HPDE6-E6E7 (cell line): Measurements from ENCODE around the gene STK10.
"Not testable (repeated sequence)": the region's sequence is repeated elsewhere in the genome, so short reads cannot be mapped to it uniquely, and the experiment has no call there.

ENCODE experiments used
- DNase-seq: peaks from one replicate; pipeline ENCODE4 v3.0.0; 2011; ENCODE audit warnings: missing footprints; ENCODE audit errors: extremely low spot score

Gene STK10

DNA sequence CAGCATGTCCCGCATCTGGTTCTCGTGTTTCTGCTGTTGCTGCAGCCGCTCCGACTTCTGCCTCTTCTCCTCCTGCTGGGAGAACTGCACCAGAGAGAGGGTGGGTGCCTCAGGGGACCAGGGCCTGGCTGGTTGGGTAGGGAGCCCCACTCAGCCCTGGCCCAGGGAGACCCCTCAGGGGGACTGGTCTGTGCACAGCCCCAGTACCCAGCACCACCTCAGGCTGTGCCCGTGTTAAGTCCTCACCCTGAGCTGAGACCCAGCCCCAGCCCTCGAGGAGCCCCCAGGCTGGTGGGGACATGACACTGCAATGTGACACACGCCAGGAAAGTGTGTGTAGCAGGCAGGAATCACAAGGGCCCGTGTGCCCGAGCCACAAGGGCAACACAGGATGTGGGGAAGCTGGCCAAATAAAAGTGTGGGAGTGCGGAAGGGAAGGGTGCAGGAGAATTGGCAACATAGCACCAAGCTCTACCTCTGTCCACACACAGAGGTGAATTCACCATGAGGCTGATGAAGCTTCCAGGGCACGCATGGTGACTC is 133.3 kb downstream of the STK10 start:
- DNase-seq = no peak

DNA sequence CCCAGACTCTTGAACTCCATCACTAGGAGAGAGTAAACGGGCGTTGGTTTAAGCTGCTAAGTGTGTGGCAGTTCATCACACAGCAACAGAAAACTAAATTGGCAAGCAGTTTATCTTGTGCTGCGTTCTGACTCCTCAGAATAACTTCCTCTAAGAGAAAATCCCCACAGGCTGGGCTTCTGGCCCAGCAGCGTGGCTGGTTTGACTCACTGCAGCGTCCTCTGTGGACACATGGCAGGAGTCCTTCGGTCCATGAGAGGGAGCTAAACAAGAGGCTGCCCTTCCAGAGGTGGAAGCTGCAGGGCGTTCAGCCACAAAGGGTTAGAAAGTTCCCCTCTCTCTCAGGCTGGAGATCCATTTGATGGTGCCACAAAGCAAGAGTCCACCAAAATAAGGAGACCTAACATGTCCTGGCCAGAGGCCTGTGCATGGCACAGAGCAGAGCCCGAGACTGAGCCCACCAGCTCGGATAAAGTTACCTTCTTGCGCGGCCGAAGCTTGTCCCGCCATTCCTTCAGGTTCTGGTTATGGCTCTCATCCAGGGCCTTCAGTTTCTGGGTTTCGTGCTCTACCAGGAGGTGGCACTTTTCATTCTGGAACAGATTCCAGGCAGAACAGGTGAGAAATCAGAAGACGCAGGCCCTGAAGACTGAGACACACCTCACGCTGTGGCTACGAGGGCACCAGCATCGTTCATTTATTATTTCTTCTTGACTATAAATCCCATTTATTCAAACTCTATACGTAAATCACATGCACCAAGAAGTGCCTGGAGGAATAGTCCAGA is 135.4 kb downstream of the STK10 start:
- no peak for DNase-seq

DNA sequence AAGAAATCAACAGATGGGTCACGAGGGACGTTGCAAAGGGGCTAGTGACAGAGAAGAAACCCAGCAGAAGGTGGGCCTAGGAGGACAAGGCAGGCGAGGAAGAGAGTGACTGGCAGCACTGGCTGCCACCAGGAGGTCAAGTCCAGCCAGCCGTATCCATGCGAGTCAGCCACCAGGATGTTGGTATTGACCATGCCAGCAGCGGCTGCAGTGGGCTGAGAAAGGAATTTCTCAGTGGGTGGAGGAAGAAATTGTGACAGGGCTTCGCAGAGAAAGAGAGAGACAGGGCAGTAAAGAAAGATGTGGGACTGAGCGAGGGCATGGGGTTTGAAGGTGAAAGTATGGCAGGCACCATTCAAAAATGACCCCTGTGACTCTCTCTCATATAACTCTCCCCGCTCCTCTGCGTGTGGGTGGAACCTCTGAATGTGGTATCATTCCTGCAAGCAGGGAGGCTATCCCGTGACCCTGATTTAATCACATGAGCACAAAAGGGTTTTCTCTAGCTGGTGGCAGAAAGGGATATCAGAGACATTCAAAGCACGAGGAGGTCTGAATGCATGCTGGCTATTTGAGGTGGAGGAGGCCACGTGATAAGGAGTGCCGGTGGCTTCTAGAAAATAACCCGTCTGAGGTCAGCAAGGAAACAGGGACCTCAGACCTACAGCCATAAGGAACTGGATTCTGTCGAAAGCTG is 136.2 kb downstream of the STK10 start:
- DNase-seq = no peak

DNA sequence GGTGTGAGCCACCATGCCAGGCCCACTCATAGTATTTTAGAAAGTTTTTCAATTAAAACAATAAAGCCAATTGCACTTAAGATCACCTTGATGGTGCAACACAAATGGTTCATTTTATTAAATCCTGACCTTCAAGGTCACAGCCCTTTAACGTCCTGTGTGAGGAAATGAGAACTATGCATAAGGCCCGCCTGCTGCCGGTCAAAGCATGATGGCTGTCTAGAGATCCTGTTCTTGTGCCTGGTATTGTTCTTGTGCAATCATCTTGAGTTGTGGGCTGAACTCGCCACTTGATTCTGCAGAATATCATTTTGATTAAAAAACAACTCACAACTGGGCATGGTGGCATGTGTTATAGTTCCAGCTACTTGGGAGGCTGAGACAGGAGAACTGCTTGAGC is 137.9 kb downstream of the STK10 start:
- DNase-seq = no peak

DNA sequence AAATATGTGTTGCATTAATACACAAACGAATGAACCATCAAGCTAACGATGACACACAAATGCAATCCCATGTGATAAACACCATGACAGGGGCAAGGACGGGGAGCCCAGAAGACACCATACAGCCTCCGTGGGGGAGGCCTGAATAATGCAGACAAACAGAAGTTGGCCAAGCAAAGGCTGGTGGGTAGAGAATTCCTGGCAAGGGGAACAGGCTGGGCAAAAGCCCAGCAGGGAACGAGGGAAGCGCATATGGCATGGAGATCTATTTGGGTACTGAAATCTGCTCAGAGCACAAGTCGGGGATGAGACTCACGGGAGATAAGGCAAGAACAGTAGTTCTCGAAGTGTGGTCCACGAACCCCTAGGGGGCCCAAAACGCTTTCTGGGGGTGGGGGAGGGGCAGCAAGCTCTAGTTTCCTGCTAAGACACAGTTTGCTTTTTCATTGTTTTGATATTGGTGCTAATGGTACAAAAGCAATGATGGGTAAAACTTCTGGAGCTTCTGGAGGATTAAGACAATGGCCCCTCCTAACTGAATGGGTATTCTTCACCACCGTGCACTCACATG is 138.7 kb downstream of the STK10 start:
- no peak for DNase-seq

DNA sequence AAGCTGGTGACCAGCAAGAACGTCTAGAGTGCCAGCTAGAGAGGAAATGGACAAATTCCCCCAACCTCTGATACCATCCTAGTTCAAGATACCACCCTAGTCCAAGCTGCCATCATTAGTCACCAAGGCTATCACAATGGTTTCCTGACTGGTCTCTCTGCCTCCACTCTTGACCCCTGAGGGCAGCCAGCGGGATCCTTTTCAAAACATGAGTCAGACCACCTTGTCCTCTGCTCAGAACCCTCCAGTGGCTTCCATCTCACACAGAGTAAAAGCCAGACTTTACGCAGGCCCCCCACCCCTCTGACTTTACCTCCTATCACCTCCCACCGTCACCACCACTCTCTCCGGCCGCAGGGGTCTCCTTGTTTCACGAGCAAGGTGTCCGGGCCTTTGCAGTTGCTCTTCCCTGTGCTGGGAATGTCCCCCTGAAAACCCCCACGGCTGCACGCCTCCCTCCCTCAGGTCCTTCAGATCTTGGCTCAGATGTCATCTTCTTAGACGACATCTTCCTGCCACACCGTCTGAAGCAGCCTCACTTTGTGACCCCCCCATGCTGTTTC is 139.4 kb downstream of the STK10 start:
- DNase-seq = no peak

DNA sequence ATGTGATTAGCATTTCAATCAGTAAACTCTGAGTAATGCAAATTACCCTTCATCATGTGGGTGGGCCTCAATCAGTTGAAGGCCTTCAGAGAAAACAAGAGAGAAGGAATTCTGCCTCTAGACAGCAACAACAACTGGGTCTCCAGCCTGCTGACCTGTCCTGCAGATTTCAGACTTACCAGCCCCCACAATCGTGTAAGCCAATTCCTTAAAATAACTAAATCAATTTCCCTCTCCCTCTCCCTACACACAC is 139.9 kb downstream of the STK10 start:
- DNase-seq = no peak

DNA sequence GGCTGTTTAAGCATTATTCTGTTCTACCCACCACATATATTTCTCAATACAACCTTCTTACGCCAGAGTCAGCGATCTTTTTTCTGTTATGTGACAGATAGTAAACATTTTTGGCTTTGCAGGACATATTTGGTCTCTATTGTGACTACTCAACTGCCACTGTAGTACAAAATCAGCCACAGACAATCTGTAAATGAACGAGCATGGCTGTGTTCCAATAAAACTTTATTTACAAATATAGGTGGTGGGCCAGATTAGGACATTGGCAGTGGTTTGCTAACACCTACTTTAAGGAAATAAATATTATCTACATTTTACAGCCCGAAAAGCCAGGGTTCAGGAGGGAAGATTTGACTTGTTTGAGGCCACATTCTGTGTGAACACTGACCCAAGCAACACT is 141.4 kb downstream of the STK10 start:
- no peak for DNase-seq

DNA sequence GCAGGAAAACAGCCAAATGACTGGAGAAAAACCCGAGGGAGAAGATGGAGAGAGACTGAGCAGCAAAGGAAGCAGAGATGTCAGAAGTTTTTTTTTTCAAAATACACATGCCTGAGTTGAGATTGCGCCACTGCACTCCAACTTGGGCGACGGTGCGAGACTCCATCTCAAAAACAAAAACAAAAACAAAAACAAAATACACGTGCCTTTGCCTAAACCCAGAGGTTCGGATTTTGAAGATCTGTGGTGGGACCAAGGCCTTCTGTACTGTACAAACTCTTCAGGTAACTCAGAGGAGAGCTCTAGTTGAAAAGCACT is 142.8 kb downstream of the STK10 start:
- DNase-seq = no peak

DNA sequence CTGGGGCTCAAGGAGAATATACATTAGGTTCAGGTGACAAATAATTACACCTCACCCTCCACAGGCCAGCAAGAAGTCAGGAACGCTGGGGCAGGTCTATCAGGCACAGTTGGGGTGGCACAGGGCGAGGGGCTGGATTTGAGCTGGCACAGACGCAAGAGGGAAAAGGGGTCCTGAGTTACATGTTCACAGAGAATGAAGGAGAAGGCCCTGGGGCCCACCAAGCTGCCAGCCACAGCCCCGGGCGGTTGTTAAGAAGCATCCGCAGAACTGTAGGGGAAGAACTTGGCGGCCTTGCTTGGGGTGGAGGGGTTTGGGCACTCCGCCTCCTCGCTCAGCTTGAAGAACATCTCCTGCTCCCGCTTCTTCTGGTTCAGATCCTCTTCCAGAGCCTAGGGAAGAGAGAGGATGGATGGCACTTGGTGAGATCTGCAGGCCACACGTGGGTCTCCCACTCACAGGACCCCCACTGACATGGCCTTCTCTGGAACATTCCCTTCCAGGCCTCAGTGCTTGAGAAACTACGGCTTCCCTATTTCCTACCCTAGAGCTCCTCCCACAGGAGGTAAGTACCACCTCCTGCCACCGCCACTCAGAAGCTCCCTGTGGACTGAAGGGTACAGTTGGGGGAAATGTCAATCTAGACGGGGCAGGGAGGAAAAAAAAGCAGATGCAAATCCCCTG is 143.3 kb downstream of the STK10 start:
- DNase-seq = no peak

DNA sequence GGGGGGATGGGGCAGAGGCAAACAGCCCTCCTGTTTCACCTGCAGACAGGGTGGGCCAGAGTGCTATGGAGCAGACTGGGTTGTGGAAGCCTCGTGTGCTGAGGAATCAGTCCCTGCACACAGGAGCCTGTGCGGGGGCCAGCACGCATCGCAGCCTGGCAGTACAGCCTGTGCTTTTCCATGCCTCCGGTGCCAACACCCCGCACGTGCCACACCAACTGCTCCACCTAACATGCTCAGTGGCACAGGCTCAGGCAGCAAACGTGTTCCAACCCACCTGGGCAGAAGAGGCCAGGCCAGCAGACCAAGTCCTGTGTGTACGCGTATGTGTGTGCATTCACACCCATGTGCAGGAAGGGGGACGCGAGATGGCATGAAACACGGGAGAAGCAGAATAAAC is 144.2 kb downstream of the STK10 start:
- no peak for DNase-seq

DNA sequence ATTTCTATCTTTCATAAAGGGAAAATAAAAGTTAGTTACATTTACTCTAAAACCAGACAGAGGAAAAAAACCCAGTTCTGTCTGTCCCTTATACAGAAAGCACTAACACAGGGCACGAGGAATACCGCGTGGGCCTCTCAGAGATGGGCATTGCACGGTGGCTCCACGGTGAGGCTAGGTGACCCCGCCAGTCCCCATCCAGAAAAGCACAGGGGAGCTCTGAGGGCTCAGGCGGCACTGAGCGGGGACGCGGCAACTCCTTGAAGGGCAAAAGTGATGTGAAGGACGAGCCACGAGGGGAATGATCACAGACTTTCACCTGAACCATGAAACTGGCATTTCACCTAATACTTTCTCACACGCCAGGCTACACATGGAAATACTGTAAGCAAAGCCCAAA is 145.8 kb downstream of the STK10 start:
- DNase-seq = no peak

DNA sequence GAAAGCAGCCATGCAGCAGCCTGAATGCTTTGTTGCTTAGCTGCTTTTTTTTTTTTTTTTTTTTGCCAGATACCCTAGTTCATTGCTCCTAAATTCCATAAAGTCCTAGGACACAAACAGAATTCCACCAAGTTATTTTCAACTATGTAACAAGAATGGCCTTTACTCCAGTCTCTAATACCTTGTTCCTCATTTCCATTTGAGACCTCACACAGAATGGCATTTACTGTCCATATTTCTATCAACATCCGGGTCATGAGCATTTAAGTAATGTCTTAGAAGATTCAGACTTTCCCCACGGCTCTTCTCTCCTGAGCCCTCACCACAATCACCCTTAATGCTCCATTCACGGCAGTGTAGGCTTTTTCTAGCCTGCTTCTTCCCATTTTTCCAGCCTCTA is 149.9 kb downstream of the STK10 start:
- no peak for DNase-seq

DNA sequence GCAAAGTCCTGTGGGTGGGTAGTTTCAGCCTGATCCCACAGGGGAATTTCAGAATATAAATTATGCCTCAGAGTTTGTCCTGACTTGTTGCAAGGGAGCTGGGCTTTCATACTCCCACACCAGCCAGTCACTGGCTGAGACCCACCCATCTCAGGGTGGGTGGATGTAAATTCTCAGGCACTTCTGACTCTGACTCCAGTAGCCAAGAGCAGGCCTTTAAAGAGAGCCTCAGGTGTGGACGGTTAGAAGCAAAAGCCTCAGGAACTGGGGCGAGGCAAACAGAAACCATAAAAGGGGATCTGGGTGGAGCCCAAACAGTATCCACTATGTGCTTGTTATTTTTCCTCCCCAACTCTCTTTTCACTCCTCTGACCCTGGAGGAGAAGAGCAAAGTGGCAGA is 153.0 kb downstream of the STK10 start:
- no peak for DNase-seq

DNA sequence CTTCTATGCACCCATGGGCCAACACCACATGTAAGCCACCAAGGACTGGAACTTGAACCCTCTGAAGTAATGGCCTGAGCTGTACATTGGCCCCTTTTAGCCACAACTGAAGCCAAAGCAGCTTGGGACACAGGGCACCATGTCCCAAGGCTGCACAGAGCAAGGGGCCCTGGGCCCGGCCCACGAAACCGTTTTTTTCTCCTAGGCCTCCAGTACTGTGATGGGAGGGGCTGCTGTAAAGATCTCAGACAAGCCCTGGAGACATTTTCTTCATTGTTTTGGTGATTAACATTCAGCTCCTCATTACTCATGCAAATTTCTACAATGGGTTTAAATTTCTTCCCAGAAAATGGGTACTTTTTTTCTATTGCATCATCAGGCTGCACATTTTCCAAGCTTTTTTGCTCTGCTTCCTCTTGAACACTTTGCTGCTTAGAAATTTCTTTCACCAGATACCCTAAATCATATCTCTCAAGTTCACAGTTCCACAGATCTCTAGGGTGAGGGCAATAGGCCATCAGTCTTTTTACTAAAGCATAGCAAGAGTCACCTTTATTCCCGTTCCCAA is 156.0 kb downstream of the STK10 start:
- DNase-seq = no peak

DNA sequence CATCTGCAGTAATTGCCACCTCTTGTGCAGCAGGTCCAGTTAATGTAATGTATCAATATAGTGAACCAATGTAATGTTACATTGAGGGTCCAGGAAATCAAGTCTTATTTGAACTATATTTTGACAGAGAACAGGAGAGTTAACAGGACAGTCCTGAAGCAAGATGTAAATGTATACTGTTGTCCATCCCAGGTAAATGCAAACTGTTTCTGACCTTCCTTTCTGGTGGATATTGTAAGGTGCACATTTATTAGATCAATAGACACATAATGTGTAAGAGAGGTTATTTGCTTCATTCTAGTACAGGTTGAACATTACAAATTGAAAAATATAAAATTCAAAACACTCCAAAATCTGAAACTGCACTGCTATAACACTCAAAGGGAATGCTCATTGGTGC is 158.1 kb downstream of the STK10 start:
- no peak for DNase-seq

DNA sequence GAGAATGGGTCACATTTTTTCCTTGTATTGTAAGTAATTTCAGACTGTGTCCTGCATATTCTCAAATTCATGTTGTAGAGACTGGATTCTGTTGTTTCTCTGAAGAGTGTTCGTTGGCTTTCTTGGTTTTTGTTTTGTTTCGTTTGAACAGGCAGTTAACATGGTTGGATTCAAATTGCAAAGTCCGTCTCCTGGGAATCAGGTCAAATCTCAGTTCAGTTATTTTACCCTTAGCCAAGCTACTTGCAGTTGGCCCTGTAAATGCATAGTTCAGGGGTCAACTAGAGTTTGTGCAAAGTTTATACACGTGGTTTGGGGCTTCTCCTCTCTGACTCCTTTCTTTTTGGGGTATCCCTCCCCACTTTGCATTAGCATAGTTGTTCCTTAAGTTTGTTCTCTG is 159.9 kb downstream of the STK10 start:
- no peak for DNase-seq

DNA sequence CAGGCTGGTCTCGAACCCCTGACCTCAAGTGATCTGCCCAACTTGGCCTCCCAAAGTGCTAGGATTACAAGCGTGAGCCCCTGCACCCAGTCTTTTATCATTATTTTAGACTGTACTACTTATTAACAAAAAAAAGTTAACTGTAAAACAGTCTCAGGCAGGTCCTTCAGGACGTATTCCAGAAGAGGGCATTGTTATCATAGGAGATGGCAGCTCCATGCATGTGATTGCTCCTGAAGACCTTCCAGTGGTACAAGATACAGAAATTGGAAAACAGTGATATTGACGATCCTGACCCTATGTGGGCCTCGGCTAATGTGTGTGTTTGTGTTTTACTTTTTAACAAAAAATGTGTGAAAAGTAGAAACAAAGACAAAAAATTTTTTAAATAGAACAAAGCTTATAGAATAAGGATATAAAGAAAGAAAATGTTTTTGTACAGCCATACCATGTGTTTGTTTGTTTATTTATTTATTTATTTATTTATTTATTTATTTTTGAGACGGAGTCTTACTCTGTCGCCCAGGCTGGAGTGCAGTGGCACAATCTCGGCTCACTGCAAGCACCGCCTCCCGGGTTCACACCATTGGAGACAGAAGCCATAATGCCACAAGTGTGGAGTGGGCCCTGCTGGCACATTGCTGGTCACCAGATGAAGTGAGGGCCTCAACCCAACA is 167.8 kb downstream of the STK10 start:
- DNase-seq = not testable (repeated sequence)

DNA sequence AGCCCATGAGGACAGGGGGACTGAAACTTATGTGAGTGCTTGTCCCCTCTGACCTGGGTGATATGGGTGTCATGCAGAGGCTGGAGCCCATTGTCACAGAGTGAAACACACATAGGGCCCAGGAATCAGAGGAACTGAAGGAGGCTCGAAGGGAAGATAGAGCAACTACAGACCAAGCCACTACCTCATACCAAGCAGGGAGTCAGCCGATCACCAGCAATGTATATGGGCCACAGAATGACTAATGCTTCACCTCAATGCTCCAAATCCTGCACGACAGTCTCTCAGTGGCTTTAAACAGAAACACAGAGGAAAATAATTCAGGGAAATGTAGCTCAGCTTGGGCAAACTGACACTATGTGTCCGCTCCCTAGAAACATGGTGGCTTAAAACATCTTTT is 172.7 kb downstream of the STK10 start:
- DNase-seq = no peak

DNA sequence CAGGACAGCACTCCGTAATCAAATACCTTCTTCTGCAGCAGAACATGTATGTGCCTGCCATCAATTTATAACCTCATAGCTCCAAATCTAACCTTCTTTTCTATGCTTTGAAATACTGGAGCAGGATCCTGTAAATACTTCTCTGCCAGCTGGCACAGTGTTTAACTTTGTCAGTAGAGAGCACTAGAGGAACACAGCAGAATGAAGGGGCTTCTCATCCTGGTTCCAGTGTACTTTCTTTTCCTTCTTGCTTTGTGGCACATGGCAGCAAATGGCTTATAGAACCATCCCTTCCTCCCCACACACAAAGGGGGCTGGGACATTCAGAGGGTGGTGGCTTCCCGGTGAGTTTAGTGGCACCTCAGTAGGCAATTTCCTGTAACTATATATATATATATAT is 177.7 kb downstream of the STK10 start:
- DNase-seq = no peak

DNA sequence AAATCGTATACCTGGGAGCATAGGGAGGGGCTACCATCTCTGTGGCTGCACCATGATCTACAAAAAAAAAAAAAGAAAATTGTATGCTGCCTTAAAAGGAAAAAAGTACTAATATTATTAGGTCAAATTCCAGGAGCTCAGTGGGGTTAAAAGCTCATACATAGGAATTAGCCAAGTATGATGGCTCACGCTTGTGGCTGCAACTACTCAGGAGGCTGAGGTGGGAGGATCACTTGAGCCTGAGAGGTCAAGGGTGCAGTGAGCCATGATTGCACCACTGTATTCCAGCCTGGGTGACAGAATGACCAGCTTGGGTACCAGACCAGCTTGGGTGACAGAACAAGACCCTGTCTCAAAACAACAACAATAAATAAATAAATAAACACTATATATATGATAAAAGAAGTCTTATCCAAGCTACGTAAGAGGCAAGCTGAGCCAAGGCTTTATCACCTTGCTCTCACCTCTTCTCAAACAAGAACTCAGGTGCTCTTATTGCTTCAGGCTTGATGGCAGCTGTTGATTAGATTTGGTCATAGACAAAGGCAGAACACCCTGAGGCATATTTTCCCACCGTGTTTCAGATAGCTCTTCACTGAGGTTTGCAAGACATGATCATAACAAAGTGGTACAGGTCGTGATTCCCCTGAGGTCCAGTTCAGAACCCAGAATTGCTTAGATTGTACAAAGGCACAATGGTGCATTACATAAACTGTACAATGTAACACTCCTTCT is 178.3 kb downstream of the STK10 start:
- no peak for DNase-seq
